ENCODE measurements around the gene GPC3.

DNA sequence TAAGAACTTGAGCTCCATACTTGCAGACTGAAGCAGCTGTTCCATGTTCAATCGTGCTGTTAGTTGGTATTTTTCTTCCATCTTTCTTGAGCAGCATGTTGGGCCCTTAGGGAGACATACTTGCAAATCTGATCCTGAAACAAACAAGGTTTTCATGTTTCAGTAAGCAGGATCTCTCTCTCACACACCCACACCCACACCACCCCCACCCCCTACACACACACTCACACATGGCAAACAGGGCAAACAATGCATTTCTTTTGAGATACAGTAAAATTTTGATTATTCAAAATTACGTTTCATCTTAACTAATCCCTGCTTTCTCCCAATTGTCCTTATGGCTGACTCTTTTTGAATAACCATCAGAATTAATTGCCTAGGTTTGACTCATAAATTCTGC is 32.3 kb downstream of the GPC3 start:
- no peak for TF ChIP-seq EZH2 (IDR thresholded peaks at IDR 0.05; ENCODE audit: low read depth)
- TF ChIP-seq, protein P1, sequence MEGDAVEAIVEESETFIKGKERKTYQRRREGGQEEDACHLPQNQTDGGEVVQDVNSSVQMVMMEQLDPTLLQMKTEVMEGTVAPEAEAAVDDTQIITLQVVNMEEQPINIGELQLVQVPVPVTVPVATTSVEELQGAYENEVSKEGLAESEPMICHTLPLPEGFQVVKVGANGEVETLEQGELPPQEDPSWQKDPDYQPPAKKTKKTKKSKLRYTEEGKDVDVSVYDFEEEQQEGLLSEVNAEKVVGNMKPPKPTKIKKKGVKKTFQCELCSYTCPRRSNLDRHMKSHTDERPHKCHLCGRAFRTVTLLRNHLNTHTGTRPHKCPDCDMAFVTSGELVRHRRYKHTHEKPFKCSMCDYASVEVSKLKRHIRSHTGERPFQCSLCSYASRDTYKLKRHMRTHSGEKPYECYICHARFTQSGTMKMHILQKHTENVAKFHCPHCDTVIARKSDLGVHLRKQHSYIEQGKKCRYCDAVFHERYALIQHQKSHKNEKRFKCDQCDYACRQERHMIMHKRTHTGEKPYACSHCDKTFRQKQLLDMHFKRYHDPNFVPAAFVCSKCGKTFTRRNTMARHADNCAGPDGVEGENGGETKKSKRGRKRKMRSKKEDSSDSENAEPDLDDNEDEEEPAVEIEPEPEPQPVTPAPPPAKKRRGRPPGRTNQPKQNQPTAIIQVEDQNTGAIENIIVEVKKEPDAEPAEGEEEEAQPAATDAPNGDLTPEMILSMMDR (conservative IDR thresholded peaks at IDR 0.05): no peak
